ENCODE data around the gene DRAP1. TPM values are rescaled to one million over a fixed set of nuclear protein-coding genes. Genes with fewer than 3 reads are reported as not detected.
A peak's percentile ranks its signal among the peaks of the same experiment; 100 is the strongest.

DRAP1 gene
- total RNA-seq, 1 donor from 2014 or later, result 113 TPM

DNA sequence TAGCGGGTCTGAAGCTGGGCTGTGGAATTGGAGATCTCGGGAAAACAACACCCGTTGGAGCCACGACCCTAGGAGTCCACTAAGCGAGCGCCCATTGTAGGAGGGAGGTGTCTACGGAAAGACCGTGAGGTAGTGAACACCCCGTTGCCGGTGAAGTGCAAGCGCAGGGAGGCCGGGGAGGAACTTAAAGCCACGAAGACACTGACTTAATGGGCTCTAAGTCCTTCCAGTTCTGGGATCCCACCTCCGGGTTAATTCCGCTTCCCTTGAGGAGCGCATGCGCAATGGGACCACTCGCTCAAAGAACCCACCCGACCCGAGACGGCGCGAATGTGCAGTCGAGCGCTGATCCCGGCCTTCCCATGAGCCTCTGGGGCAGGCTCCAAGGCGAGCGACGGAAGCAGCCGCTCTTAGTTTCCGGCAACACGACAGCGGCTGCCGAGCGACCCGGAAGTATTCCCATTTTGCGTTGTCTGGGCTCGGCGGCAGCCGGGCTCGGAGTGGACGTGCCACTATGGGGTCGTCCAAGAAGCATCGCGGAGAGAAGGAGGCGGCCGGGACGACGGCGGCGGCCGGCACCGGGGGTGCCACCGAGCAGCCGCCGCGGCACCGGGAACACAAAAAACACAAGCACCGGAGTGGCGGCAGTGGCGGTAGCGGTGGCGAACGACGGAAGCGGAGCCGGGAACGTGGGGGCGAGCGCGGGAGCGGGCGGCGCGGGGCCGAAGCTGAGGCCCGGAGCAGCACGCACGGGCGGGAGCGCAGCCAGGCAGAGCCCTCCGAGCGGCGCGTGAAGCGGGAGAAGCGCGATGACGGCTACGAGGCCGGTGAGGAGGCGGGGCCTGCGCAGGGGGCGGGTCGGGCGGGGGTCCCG, 42.3 kb downstream of the DRAP1 start, which contains the start of gene SART1:
Gene SART1 (plus strand): TSS at position 468 of the 874 bp plus-strand sequence. CDS start 47 bp downstream, at position 515.
- peak within 1 kb of the TSS; percentile 95 for H3K27ac Mint-ChIP-seq
- intact Hi-C loops (cut with micrococcal nuclease), result loop anchor here (1.0 to 2.0 kb wide), 6 partner anchors 33 to 102 kb away; partner anchors contain the start of genes BANF1, C11orf68, DRAP1 and EIF1AD
- peaks cover 1% of the 10 kb centered on the region for H3K27me3 Mint-ChIP-seq
- peaks cover 37% of the 10 kb centered on the region for H3K36me3 Mint-ChIP-seq (ENCODE audit: low read depth)
- peaks cover 40% of the 10 kb centered on the region for H3K4me1 Mint-ChIP-seq
- no peaks in the 10 kb centered on the region for H3K9me3 Mint-ChIP-seq
- peak; percentile 99 for DNase-seq
- H3K4me3 Mint-ChIP-seq, result peak within 1 kb of the TSS; percentile 90

DNA sequence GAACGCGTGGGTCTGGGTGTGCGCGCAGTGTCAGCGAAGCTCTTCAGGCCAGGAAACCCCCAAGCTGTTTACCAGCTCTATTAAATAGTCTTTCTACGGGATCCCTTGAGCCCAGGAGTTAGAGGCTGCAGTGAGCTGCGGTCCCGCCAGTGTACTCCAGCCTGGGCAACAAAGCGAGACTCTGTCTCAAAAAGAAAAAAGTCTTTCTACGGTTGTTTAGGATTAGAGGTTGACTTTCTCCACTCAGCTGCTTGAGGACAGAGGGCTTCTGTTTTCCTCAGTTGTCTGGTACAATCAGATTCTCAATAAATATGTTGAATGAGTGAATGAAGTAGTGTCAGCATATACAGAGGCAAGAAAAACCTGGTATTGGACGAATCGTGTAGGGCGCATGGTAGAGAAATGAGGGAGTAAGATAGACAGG, 42.9 kb downstream of the DRAP1 start:
- Mint-ChIP-seq H3K27me3 (peaks cover 1% of the 10 kb centered on the region), H3K36me3 (ENCODE audit: low read depth) (peaks cover 43% of the 10 kb centered on the region), H3K4me1 (peaks cover 34% of the 10 kb centered on the region), H3K9me3 (no peaks in the 10 kb centered on the region), H3K4me3 (peak overlapping the region; percentile 90), H3K27ac (peak overlapping the region; percentile 78)
- DNase-seq, result no peak
- intact Hi-C loops (cut with micrococcal nuclease), result no loop called here

DNA sequence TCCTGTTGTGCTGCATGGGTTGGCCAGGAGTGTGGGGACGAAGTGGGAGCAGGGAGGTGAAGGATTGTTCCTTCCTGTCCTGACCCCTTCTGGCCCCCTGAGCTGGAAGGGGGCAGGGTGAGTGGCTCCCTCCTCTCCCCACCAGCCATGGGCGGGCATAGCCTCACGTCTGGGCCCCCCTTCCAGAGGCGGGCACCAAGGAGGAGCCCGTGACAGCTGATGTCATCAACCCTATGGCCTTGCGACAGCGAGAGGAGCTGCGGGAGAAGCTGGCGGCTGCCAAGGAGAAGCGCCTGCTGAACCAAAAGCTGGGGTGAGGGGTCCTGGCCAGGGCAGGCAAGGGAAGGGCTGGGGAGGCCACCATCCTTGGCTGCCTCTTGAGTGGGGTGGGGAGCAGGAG, 45.7 kb downstream of the DRAP1 start:
- no peak for DNase-seq
- Mint-ChIP-seq H3K27ac (no peak overlapping the region), H3K4me3 (no peak overlapping the region), H3K27me3 (peaks cover 1% of the 10 kb centered on the region), H3K9me3 (no peaks in the 10 kb centered on the region), H3K36me3 (ENCODE audit: low read depth) (peaks cover 61% of the 10 kb centered on the region), H3K4me1 (peaks cover 30% of the 10 kb centered on the region)
- intact Hi-C loops (cut with micrococcal nuclease), result no loop called here

DNA sequence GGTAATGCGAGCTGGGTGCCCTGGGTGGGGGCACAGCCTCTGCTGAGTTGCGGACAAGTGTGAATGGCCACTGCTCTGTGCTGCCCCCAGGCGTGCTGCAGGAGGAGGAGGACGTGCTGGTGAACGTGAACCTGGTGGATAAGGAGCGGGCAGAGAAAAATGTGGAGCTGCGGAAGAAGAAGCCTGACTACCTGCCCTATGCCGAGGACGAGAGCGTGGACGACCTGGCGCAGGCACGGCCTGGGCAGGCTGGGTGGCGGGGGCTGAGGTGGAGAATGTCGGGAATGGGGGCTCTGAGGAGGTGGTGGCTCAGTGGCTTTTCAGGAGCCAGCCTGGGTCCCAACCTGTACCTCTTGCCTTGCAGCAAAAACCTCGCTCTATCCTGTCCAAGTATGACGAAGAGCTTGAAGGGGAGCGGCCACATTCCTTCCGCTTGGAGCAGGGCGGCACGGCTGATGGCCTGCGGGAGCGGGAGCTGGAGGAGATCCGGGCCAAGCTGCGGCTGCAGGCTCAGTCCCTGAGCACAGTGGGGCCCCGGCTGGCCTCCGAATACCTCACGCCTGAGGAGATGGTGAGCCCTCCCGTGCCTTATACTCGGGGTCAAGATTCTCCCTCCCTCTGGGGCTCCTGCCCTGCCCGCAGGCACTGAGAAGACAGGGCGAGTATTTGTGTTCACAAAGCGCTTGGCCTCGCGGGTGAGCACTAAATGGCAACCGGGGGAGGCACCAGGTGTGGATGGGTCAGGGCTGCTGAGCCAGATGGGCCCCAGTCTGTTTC, 46.9 kb downstream of the DRAP1 start:
- Mint-ChIP-seq H3K4me1 (peaks cover 25% of the 10 kb centered on the region), H3K36me3 (ENCODE audit: low read depth) (peaks cover 68% of the 10 kb centered on the region), H3K9me3 (no peaks in the 10 kb centered on the region), H3K27ac (no peak overlapping the region), H3K27me3 (peaks cover 1% of the 10 kb centered on the region), H3K4me3 (no peak overlapping the region)
- DNase-seq, result no peak
- intact Hi-C loops (cut with micrococcal nuclease), result no loop called here

DNA sequence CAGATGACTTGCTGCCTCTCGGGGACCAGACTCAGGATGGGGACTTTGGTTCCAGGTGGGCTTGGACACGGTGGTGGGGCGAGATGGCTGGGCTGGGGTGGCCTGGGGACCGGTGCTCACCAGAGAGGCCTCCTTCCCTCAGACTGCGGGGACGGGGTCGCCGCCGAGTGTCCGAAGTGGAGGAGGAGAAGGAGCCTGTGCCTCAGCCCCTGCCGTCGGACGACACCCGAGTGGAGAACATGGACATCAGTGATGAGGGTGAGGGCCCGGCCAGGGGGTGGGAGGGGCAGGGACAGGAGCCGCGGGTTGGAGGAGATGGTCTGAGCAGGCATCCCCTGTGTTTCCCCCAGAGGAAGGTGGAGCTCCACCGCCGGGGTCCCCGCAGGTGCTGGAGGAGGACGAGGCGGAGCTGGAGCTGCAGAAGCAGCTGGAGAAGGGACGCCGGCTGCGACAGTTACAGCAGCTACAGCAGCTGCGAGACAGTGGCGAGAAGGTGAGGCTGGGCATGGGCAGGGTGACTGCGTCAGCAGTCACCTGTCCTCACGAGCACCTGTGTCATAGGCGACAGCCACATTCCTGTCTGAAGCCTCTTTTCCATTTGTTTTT, 48.2 kb downstream of the DRAP1 start:
- Mint-ChIP-seq H3K36me3 (ENCODE audit: low read depth) (peaks cover 70% of the 10 kb centered on the region), H3K4me3 (no peak overlapping the region), H3K4me1 (peaks cover 19% of the 10 kb centered on the region), H3K27me3 (no peaks in the 10 kb centered on the region), H3K9me3 (no peaks in the 10 kb centered on the region), H3K27ac (no peak overlapping the region)
- intact Hi-C loops (cut with micrococcal nuclease), result no loop called here
- DNase-seq, result no peak

DNA sequence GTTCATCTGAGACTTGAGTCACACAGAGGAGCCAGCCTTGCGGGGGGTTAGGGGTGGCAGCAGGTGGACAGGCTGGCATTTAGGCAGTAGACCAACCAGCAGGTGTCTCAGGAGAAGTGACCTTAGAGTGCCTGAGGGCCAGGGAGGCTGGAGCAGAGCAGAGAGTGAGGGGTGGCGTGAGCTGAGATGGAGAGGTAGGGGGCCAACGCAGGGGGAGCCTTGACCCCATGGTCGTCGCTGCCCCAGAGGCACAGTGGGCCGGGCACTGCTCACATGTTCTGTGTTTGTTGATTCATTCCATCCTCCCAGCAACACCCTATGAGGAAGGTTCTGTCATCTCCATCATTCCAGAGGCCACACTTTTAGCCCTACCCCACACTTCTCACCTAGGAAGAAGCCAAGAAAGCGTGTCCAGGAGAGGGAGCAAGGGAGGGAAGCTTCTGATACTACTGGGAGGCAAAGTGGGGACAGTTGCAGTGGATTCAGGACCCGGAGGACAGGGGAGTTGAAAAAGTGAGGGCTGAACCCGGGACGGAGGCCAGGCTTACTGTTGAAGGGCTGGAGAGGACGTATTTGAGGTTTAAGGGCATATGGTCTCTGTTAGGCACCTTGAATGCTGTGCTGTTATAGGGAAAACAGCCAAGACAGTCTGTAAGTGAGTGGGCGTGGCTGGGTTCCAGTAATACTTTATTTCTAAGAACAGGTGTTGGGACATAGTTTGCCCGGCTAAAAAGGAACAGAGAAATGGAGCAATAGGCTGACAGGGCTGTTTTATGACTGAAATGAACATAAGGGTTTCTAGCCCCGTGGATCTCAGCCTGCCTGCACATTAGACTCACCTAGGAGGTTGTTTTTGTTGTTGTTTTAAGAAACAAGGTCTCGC, 49.6 kb downstream of the DRAP1 start:
- Mint-ChIP-seq H3K4me1 (peaks cover 6% of the 10 kb centered on the region), H3K9me3 (no peaks in the 10 kb centered on the region), H3K27ac (no peak overlapping the region), H3K36me3 (ENCODE audit: low read depth) (peaks cover 72% of the 10 kb centered on the region), H3K27me3 (no peaks in the 10 kb centered on the region), H3K4me3 (no peak overlapping the region)
- intact Hi-C loops (cut with micrococcal nuclease), result no loop called here
- no peak for DNase-seq

Other genes starting within 250 kb of the DRAP1 start
- gene KAT5, start 207.2 kb upstream of the DRAP1 start, total RNA-seq, result 71.6 and 72.3 TPM in 2 replicates
- gene RNASEH2C, start 198.6 kb upstream of the DRAP1 start, total RNA-seq, result 86.4 and 100.0 TPM in 2 replicates
- gene AP5B1, start 138.4 kb upstream of the DRAP1 start, total RNA-seq, result 20.1 and 21.1 TPM in 2 replicates
- 0.07 TPM in 1 of 2 replicates, not detected in the other for gene OVOL1, start 132.4 kb upstream of the DRAP1 start, total RNA-seq
- 1.2 and 2.1 TPM in 2 replicates for gene SNX32, start 85.5 kb upstream of the DRAP1 start, total RNA-seq
- 1,047 and 1,065 TPM in 2 replicates for gene CFL1, start 61.2 kb upstream of the DRAP1 start, total RNA-seq
- gene MUS81, start 59.0 kb upstream of the DRAP1 start, total RNA-seq, result 77.4 and 80.5 TPM in 2 replicates
- gene EFEMP2, start 46.6 kb upstream of the DRAP1 start, total RNA-seq, result 8.4 and 9.1 TPM in 2 replicates
- gene CTSW, start 39.6 kb upstream of the DRAP1 start, total RNA-seq, result 4.9 and 7.5 TPM in 2 replicates
- 91.0 and 95.7 TPM in 2 replicates for gene FIBP, start 31.0 kb upstream of the DRAP1 start, total RNA-seq
- gene CCDC85B, start 28.8 kb upstream of the DRAP1 start, total RNA-seq, result 62.2 and 62.5 TPM in 2 replicates
- 32.1 and 32.9 TPM in 2 replicates for gene FOSL1, start 19.0 kb upstream of the DRAP1 start, total RNA-seq
- 20.9 and 21.1 TPM in 2 replicates for gene C11orf68, start 364 bp upstream of the DRAP1 start, total RNA-seq
- gene TSGA10IP, start 26.1 kb downstream of the DRAP1 start, total RNA-seq, result not detected in 2 replicates
- 99.1 and 104 TPM in 2 replicates for gene SART1, start 42.3 kb downstream of the DRAP1 start, total RNA-seq
- 64.9 and 75.9 TPM in 2 replicates for gene EIF1AD, start 82.7 kb downstream of the DRAP1 start, total RNA-seq
- gene BANF1, start 83.1 kb downstream of the DRAP1 start, total RNA-seq, result 291 and 298 TPM in 2 replicates
- gene CST6, start 92.6 kb downstream of the DRAP1 start, total RNA-seq, result 0.45 and 1.5 TPM in 2 replicates
- 0.28 and 0.30 TPM in 2 replicates for gene CATSPER1, start 107.1 kb downstream of the DRAP1 start, total RNA-seq
- not detected in 2 replicates for gene GAL3ST3, start 129.7 kb downstream of the DRAP1 start, total RNA-seq
- 283 and 284 TPM in 2 replicates for gene SF3B2, start 132.9 kb downstream of the DRAP1 start, total RNA-seq
- gene PACS1, start 150.8 kb downstream of the DRAP1 start, total RNA-seq, result 90.9 and 96.7 TPM in 2 replicates

All from activated CD4-positive, alpha-beta T cell treated with anti-CD3 and anti-CD28 coated beads, Interleukin-2, amount 10 ng/mL, durations not matched to agents 24 days and 14 days (primary cell).